HepG2 (cell line): Measurements from ENCODE around the gene NRL. TPM values are rescaled to one million over a fixed set of nuclear protein-coding genes. Genes with fewer than 3 reads are reported as not detected.

Experiments
- ATAC-seq: fragments of 200-7000 bp; cut with Tn5 transposase; 3 replicates; pipeline ENCODE4 v1.9.1; 2020; ENCODE audit warnings: mild to moderate bottlenecking, moderate library complexity
- BruUV-seq: library from RNA; stranded (reverse); fragments of 400-500 nt; replicated peaks from 2 replicates; lab custom pipeline; 2021; lab: Mats Ljungman, UMichigan
- CTCF ChIA-PET: fragments of 300-600 bp; formaldehyde crosslinking; extraction: SDS; loops from one replicate; lab custom pipeline; 2021; ENCODE audit warnings: low total read pairs, inconsistent platforms, low intra/inter-chr PET ratio; lab: Yijun Ruan, JAX
- POLR2A ChIA-PET: fragments of 350-600 bp; sonication (Branson Sonifier 250); formaldehyde crosslinking; loops from one replicate; lab custom pipeline; 2020; ENCODE audit warnings: antibody characterized with exemption, inconsistent platforms; lab: Yijun Ruan, JAX
- DNase-seq: peaks from one replicate; pipeline ENCODE4 v3.0.0-alpha.2; 2015; ENCODE audit warnings: low spot score
- FAIRE-seq: peaks from 3 replicates; lab custom pipeline; 2011; peaks lifted over from hg19 to GRCh38; lab: Jason Lieb, UNC
- H2AFZ ChIP-seq: one replicate; pipeline ENCODE4 v1.6.1; 2011; ENCODE audit warnings: low read length, inconsistent platforms
- H3K27ac ChIP-seq: fragments of 300-600 bp; 3 replicates; pipeline ENCODE4 v1.8.0; 2011; ENCODE audit warnings: mixed run types, mild to moderate bottlenecking, mixed read lengths, low read length, inconsistent platforms; ENCODE audit not compliant: insufficient read depth; ENCODE audit errors: extremely low read length
- H3K27me3 ChIP-seq, 2 experiments: fragments of 200-600 bp in 1 of 2; 2 replicates in 1 of 2; 3 replicates in 1 of 2; pipeline versions ENCODE4 v1.6.0 to v1.8.0; 2011; ENCODE audit warnings: low read length in 2 of 2, mild to moderate bottlenecking in 2 of 2, moderate library complexity in 2 of 2, inconsistent platforms in 1 of 2; ENCODE audit not compliant: insufficient read depth in 2 of 2, control insufficient read depth in 1 of 2
- H3K36me3 ChIP-seq, 2 experiments: fragments of 200-600 bp in 1 of 2; replicated peaks in 1 of 2; 2 replicates in 1 of 2; 3 replicates in 1 of 2; pipeline versions ENCODE4 v1.5.1 to v1.8.0; 2011; ENCODE audit warnings: low read length in 2 of 2, inconsistent platforms in 1 of 2; ENCODE audit not compliant: insufficient read depth in 2 of 2, control insufficient read depth in 1 of 2
- H3K4me1 ChIP-seq: 2 replicates; pipeline ENCODE4 v1.5.1; 2012; ENCODE audit warnings: low read length, inconsistent platforms; ENCODE audit not compliant: insufficient read depth
- H3K4me2 ChIP-seq: 2 replicates; pipeline ENCODE4 v1.6.0; 2011; ENCODE audit warnings: low read depth, low read length, inconsistent platforms
- H3K4me3 ChIP-seq, 3 experiments: fragments of 200-600 bp in 1 of 3; sonication (generic), shearing (Covaris generic) in 1 of 3; replicated peaks in 1 of 3; 2 replicates each; pipeline ENCODE4 v1.5.1; 2011 to 2016; ENCODE audit warnings: low read length in 3 of 3, inconsistent platforms in 2 of 3, low read depth in 2 of 3, mild to moderate bottlenecking in 2 of 3, control low read depth in 1 of 3, mixed read lengths in 1 of 3; ENCODE audit not compliant: insufficient read depth in 1 of 3
- H3K79me2 ChIP-seq: one replicate; pipeline ENCODE4 v1.6.1; 2011; ENCODE audit warnings: low read length, inconsistent platforms; ENCODE audit not compliant: insufficient read depth
- H3K9ac ChIP-seq: 2 replicates; pipeline ENCODE4 v1.6.0; 2011; ENCODE audit warnings: mild to moderate bottlenecking, low read depth, low read length, inconsistent platforms; ENCODE audit not compliant: insufficient read depth
- H3K9me3 ChIP-seq: 2 replicates; pipeline ENCODE4 v1.5.1; 2012; ENCODE audit warnings: mild to moderate bottlenecking, low read length
- H4K20me1 ChIP-seq: 2 replicates; pipeline ENCODE4 v1.6.0; 2011; ENCODE audit warnings: inconsistent platforms, mild to moderate bottlenecking, low read length, moderate library complexity; ENCODE audit not compliant: insufficient read depth
- ARNT ChIP-seq: fragments of 450-650 bp; IDR thresholded peaks from 2 replicates; pipeline ENCODE4 v1.6.1; 2017
- FOXP1 ChIP-seq, 2 experiments: fragments of 450-650 bp in 1 of 2; IDR thresholded peaks; 2 replicates each; pipeline ENCODE4 v1.6.1; 2017 to 2018; ENCODE audit warnings: antibody characterized with exemption in 1 of 2
- LCORL ChIP-seq, 2 experiments: fragments of 450-650 bp in 1 of 2; sonication (generic) in 1 of 2; formaldehyde crosslinking in 1 of 2; IDR thresholded peaks; 2 replicates each; pipeline versions ENCODE4 v1.5.0 to v1.6.1; 2017 to 2020; ENCODE audit warnings: antibody characterized with exemption in 1 of 2, missing genetic modification reagents in 1 of 2
- NFKBIZ ChIP-seq: IDR thresholded peaks from 2 replicates; pipeline ENCODE4 v1.6.1; 2018; ENCODE audit warnings: missing genetic modification reagents, missing compliant biosample characterization
- NONO ChIP-seq, 2 experiments: fragments of 450-650 bp in 1 of 2; sonication (generic) in 1 of 2; formaldehyde crosslinking in 1 of 2; IDR thresholded peaks in 1 of 2; conservative IDR thresholded peaks in 1 of 2; 2 replicates each; pipeline versions ENCODE4 v1.6.1 to v1.8.0; 2017 to 2022; ENCODE audit warnings: mild to moderate bottlenecking in 1 of 2, missing genetic modification reagents in 1 of 2, moderate library complexity in 1 of 2
- PHB2 ChIP-seq: fragments of 450-650 bp; IDR thresholded peaks from 2 replicates; pipeline ENCODE4 v1.6.1; 2018; ENCODE audit not compliant: partially characterized antibody
- SOX6 ChIP-seq, 2 experiments: fragments of 450-650 bp in 1 of 2; sonication (generic) in 1 of 2; formaldehyde crosslinking in 1 of 2; IDR thresholded peaks; 2 replicates each; pipeline versions ENCODE4 v1.4.0 to v1.6.1; 2017 to 2020; ENCODE audit warnings: antibody characterized with exemption in 1 of 2, mild to moderate bottlenecking in 1 of 2, missing genetic modification reagents in 1 of 2
- SPEN ChIP-seq: sonication (generic); formaldehyde crosslinking; IDR thresholded peaks from 2 replicates; pipeline ENCODE4 v1.5.1; 2020; ENCODE audit warnings: low read depth, mild to moderate bottlenecking, missing genetic modification reagents
- ZNF207 ChIP-seq: fragments of 450-650 bp; IDR thresholded peaks from 2 replicates; pipeline ENCODE4 v1.6.1; 2016; ENCODE audit warnings: antibody characterized with exemption, borderline replicate concordance
- ZNF282 ChIP-seq: fragments of 450-650 bp; IDR thresholded peaks from 2 replicates; pipeline ENCODE4 v1.6.1; 2018; ENCODE audit not compliant: partially characterized antibody
- ZNF747 ChIP-seq: sonication (generic); formaldehyde crosslinking; IDR thresholded peaks from 2 replicates; pipeline ENCODE4 v1.8.1; 2023; ENCODE audit warnings: missing genetic modification reagents, mild to moderate bottlenecking, borderline replicate concordance
- WGBS: methylation state at CpG from one replicate; pipeline ENCODE4 v1.1.6; 2017; ENCODE audit warnings: low lambda C conversion rate; 5-methylcytosine and 5-hydroxymethylcytosine counted together
- in situ Hi-C: cut with HindIII; loops from 2 replicates; pipeline ENCODE4 v1.10.0; 2017; ENCODE audit warnings: low pct_unique_long_range_greater_than_20kb; ENCODE audit not compliant: extremely low pct_ligation_motif_present
- intact Hi-C: fragments of 100-400 bp; cut with micrococcal nuclease; formaldehyde crosslinking; loops from one replicate; pipeline ENCODE4 v1.10.0; 2022; ENCODE audit not compliant: unreplicated experiment
- polyA plus RNA-seq, 8 experiments: library from polyadenylated mRNA; depleted of rRNA in 3 of 8; stranded (reverse) in 7 of 8; unstranded in 1 of 8; fragments of >200 nt; fragmentation: Illumina TruSeq in 4 of 8; extraction: Trizol in 4 of 8; gene quantifications; 2 replicates each; pipeline versions ENCODE4 v1.2.1 to v1.2.3, GENCODE V29; 2011 to 2016; ENCODE audit warnings: low read depth in 4 of 8, missing spikeins in 1 of 8, mixed read lengths in 1 of 8; ENCODE audit not compliant: insufficient read depth in 1 of 8
- total RNA-seq, 5 experiments: library from RNA; depleted of rRNA; stranded (reverse); fragments of >200 nt; fragmentation: Illumina TruSeq; extraction: Trizol; gene quantifications; 2 replicates each; pipeline ENCODE4 v1.2.3, GENCODE V29; 2016; ENCODE audit warnings: low read depth in 1 of 5
- TF ChIP-seq, protein P1 (sequence below), 2 experiments: fragments of 450-650 bp in 1 of 2; sonication (generic) in 1 of 2; formaldehyde crosslinking in 1 of 2; IDR thresholded peaks; 2 replicates each; pipeline versions ENCODE4 v1.6.1 to v1.8.0; 2016 to 2022; ENCODE audit warnings: antibody characterized with exemption in 1 of 2, mild to moderate bottlenecking in 1 of 2, missing genetic modification reagents in 1 of 2

The NRL gene
- total and polyA plus RNA-seq, 2 of the 13 experiments (the other 11 are each of a cell fraction or from before 2014, with no cell fraction given): 2.5 to 4.7 TPM

DNA sequence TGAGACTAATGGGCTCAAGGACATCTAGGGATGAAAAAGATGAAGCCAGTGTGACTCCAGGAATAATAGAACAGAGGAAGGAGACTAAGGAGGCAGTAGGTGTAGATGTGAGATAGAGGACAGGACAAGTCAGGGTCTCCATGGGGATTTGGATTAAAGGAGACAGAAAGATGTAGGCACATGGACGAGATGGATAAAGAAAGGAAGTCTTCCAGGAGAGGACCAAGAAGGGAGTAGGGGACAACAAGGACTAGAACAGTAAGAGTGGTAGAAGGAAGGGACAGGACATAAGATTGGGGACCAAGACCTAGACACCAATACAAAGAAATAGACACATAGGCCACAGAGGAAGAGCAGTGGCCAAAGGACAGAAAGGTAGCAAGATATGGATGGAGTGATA, 27.7 kb downstream of the NRL start:
- in situ Hi-C loops: no loop called here
- POLR2A ChIA-PET: interaction anchor here (1.2 kb wide), 4 partner anchors 8 to 29 kb away, joined by 3 to 5 read pairs (median 4); no protein-coding TSS in a partner anchor
- FAIRE-seq (no peak), ATAC-seq (no peak), DNase-seq (no peak)
- Histone ChIP-seq H3K27ac (no peak overlapping the region), H3K9me3 (no peaks in the 10 kb centered on the region), H3K36me3 (no peaks in the 10 kb centered on the region), H4K20me1 (no peaks in the 10 kb centered on the region), H3K79me2 (no peaks in the 10 kb centered on the region), H3K4me1 (peaks cover 36% of the 10 kb centered on the region), H3K4me2 (no peak overlapping the region), H3K27me3 (peaks cover 6 to 41% of the 10 kb centered on the region in 2 experiments), H3K9ac (no peak overlapping the region), H3K4me3 (no peak overlapping the region), H2AFZ (no peak overlapping the region)
- BruUV-seq: no TSS peak
- intact Hi-C loops: no loop called here
- CTCF ChIA-PET: interaction anchor here (1.2 kb wide), 1 partner anchor 73 kb away, joined by 4 read pairs; no protein-coding TSS in a partner anchor
- 27% methylated on average over 1 of the region's 1 CpG for WGBS
- 0 out of 2 replicates have a peak, but pooled peaks have one; percentile 44 for TF ChIP-seq ARNT
- TF ChIP-seq ZNF747: no peak
- TF ChIP-seq ZNF282: peak; percentile 59
- TF ChIP-seq FOXP1 (IDR thresholded peaks at IDR 0.05): 0 out of 2 replicates have a peak, but pooled peaks have one; percentile 7
- TF ChIP-seq FOXP1 (CRISPR knock-in tag; IDR thresholded peaks at IDR 0.05): no peak
- TF ChIP-seq PHB2: peak; percentile 94
- TF ChIP-seq LCORL (IDR thresholded peaks at IDR 0.05): peak; percentile 50; the same call in 1 of the 2 replicates
- no peak for TF ChIP-seq LCORL (CRISPR knock-in tag; IDR thresholded peaks at IDR 0.05)
- 0 out of 2 replicates have a peak, but pooled peaks have one; percentile 10 for TF ChIP-seq SPEN
- TF ChIP-seq SOX6 (IDR thresholded peaks at IDR 0.05): 0 out of 2 replicates have a peak, but pooled peaks have one; percentile 65
- TF ChIP-seq SOX6 (CRISPR knock-in tag; IDR thresholded peaks at IDR 0.05): no peak
- no peak for TF ChIP-seq NFKBIZ (CRISPR knock-in tag)
- TF ChIP-seq, protein P1, sequence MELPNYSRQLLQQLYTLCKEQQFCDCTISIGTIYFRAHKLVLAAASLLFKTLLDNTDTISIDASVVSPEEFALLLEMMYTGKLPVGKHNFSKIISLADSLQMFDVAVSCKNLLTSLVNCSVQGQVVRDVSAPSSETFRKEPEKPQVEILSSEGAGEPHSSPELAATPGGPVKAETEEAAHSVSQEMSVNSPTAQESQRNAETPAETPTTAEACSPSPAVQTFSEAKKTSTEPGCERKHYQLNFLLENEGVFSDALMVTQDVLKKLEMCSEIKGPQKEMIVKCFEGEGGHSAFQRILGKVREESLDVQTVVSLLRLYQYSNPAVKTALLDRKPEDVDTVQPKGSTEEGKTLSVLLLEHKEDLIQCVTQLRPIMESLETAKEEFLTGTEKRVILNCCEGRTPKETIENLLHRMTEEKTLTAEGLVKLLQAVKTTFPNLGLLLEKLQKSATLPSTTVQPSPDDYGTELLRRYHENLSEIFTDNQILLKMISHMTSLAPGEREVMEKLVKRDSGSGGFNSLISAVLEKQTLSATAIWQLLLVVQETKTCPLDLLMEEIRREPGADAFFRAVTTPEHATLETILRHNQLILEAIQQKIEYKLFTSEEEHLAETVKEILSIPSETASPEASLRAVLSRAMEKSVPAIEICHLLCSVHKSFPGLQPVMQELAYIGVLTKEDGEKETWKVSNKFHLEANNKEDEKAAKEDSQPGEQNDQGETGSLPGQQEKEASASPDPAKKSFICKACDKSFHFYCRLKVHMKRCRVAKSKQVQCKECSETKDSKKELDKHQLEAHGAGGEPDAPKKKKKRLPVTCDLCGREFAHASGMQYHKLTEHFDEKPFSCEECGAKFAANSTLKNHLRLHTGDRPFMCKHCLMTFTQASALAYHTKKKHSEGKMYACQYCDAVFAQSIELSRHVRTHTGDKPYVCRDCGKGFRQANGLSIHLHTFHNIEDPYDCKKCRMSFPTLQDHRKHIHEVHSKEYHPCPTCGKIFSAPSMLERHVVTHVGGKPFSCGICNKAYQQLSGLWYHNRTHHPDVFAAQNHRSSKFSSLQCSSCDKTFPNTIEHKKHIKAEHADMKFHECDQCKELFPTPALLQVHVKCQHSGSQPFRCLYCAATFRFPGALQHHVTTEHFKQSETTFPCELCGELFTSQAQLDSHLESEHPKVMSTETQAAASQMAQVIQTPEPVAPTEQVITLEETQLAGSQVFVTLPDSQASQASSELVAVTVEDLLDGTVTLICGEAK (IDR thresholded peaks at IDR 0.05): 0 out of 2 replicates have a peak, but pooled peaks have one; percentile 20
- TF ChIP-seq, protein P1 (CRISPR knock-in tag; IDR thresholded peaks at IDR 0.05): no peak
- TF ChIP-seq NONO (IDR thresholded peaks at IDR 0.05): peak; percentile 85; the same call in 1 of the 2 replicates
- TF ChIP-seq NONO (CRISPR knock-in tag; conservative IDR thresholded peaks at IDR 0.05): no peak
- TF ChIP-seq ZNF207: no peak
